NB4 (cell line): ENCODE data around the gene KRTAP2-2.

Source experiments
- POLR2A ChIP-seq: IDR thresholded peaks from 2 replicates; pipeline ENCODE4 v1.6.1; 2011; ENCODE audit warnings: mild to moderate bottlenecking; ENCODE audit not compliant: insufficient read length; ENCODE audit errors: extremely low read depth
- TF ChIP-seq, protein P1 (sequence below): IDR thresholded peaks from one replicate; pipeline ENCODE4 v1.5.1; 2012; ENCODE audit warnings: low read depth, low read length
- TF ChIP-seq, protein P2 (sequence below): IDR thresholded peaks from 2 replicates; pipeline ENCODE4 v1.6.1; 2011; ENCODE audit warnings: low read depth, low read length

DNA sequence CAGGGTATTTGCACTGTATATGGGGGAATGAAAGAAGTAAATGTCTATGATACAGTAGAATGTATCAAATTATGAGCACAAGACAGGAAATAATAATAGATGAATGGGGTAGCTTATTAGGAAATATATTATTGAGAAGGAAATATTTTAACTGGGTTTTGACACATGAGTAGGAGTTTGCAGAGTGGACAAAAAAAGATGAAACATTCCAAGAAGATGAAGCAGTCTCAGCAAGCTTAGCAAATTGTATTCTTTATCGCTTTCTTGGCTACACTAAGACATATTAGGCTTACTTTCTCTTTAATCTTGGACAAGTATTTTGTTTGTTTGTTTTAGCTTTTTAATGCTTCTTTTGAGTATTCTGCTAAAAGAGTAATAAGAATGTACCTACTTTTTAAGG, 48.9 kb upstream of the KRTAP2-2 start:
- TF ChIP-seq, protein P1, sequence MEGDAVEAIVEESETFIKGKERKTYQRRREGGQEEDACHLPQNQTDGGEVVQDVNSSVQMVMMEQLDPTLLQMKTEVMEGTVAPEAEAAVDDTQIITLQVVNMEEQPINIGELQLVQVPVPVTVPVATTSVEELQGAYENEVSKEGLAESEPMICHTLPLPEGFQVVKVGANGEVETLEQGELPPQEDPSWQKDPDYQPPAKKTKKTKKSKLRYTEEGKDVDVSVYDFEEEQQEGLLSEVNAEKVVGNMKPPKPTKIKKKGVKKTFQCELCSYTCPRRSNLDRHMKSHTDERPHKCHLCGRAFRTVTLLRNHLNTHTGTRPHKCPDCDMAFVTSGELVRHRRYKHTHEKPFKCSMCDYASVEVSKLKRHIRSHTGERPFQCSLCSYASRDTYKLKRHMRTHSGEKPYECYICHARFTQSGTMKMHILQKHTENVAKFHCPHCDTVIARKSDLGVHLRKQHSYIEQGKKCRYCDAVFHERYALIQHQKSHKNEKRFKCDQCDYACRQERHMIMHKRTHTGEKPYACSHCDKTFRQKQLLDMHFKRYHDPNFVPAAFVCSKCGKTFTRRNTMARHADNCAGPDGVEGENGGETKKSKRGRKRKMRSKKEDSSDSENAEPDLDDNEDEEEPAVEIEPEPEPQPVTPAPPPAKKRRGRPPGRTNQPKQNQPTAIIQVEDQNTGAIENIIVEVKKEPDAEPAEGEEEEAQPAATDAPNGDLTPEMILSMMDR: no peak
- no peak for TF ChIP-seq POLR2A
- TF ChIP-seq, protein P2, sequence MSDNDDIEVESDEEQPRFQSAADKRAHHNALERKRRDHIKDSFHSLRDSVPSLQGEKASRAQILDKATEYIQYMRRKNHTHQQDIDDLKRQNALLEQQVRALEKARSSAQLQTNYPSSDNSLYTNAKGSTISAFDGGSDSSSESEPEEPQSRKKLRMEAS: no peak
